WTC11 (cell line): Measurements from ENCODE around the gene BAIAP3. TPM values are rescaled to one million over a fixed set of nuclear protein-coding genes. Genes with fewer than 3 reads are reported as not detected.

Experiments used
- ATAC-seq: fragments of 200-7000 bp; cut with Tn5 transposase; 2 replicates; pipeline ENCODE4 v1.10.0; 2021; ENCODE audit warnings: mild to moderate bottlenecking, moderate library complexity
- CTCF ChIA-PET: fragments of 300-600 bp; sonication (Branson Sonifier 250); formaldehyde crosslinking; loops from one replicate; lab custom pipeline; 2021; ENCODE audit warnings: antibody characterized with exemption; lab: Charles Lee
- POLR2A ChIA-PET: fragments of 350-600 bp; sonication (Branson Sonifier 250); formaldehyde crosslinking; loops from one replicate; lab custom pipeline; 2021; ENCODE audit warnings: antibody characterized with exemption; lab: Charles Lee
- DNase-seq: peaks from one replicate; pipeline ENCODE4 v3.0.0; 2021; ENCODE audit warnings: low spot score
- H3K27ac Mint-ChIP-seq: 2 replicates; pipeline ENCODE4 v1.8.0; 2021; ENCODE audit warnings: mixed read lengths
- H3K27me3 Mint-ChIP-seq: 2 replicates; pipeline ENCODE4 v1.8.0; 2021; ENCODE audit warnings: low read depth, mild to moderate bottlenecking, moderate library complexity, mixed read lengths
- H3K36me3 Mint-ChIP-seq: 2 replicates; pipeline ENCODE4 v1.8.0; 2021; ENCODE audit warnings: mixed read lengths
- H3K4me1 Mint-ChIP-seq: 2 replicates; pipeline ENCODE4 v1.8.0; 2022; ENCODE audit warnings: mixed read lengths
- H3K4me3 Mint-ChIP-seq: 2 replicates; pipeline ENCODE4 v1.8.0; 2021; ENCODE audit warnings: mild to moderate bottlenecking, moderate library complexity, mixed read lengths
- H3K9me3 Mint-ChIP-seq: 2 replicates; pipeline ENCODE4 v1.8.0; 2021; ENCODE audit warnings: mixed read lengths
- ATF1 ChIP-seq: sonication (generic); formaldehyde crosslinking; IDR thresholded peaks from 2 replicates; pipeline ENCODE4 v1.8.1; 2023; ENCODE audit warnings: mild to moderate bottlenecking, moderate library complexity, missing genetic modification reagents
- E2F5 ChIP-seq: sonication (generic); formaldehyde crosslinking; IDR thresholded peaks from 2 replicates; pipeline ENCODE4 v1.8.1; 2022; ENCODE audit warnings: mild to moderate bottlenecking, moderate library complexity, missing genetic modification reagents
- ESRRA ChIP-seq: sonication (generic); formaldehyde crosslinking; IDR thresholded peaks from 2 replicates; pipeline ENCODE4 v1.8.1; 2022; ENCODE audit warnings: mild to moderate bottlenecking, missing genetic modification reagents, borderline replicate concordance
- FOXP4 ChIP-seq: sonication (generic); formaldehyde crosslinking; IDR thresholded peaks from 2 replicates; pipeline ENCODE4 v1.8.0; 2022; ENCODE audit warnings: mild to moderate bottlenecking, missing genetic modification reagents
- GABPB1 ChIP-seq: sonication (generic); formaldehyde crosslinking; IDR thresholded peaks from 2 replicates; pipeline ENCODE4 v1.8.1; 2023; ENCODE audit warnings: mild to moderate bottlenecking, missing genetic modification reagents
- GTF2I ChIP-seq: fragments of 250-450 bp; sonication (Bioruptor Pico); conservative IDR thresholded peaks from 2 replicates; pipeline ENCODE4 v1.4.0; 2021; ENCODE audit warnings: mild to moderate bottlenecking
- JAZF1 ChIP-seq: fragments of 250-450 bp; sonication (Bioruptor Pico); IDR thresholded peaks from 2 replicates; pipeline ENCODE4 v1.9.0; 2021; ENCODE audit warnings: moderate library complexity, mild to moderate bottlenecking, inconsistent platforms
- JUN ChIP-seq: sonication (generic); formaldehyde crosslinking; IDR thresholded peaks from 2 replicates; pipeline ENCODE4 v1.8.0; 2023; ENCODE audit warnings: mild to moderate bottlenecking, missing genetic modification reagents
- KAT7 ChIP-seq: sonication (generic); formaldehyde crosslinking; IDR thresholded peaks from 2 replicates; pipeline ENCODE4 v1.8.1; 2023; ENCODE audit warnings: missing genetic modification reagents, mild to moderate bottlenecking, borderline replicate concordance
- MLX ChIP-seq: sonication (generic); formaldehyde crosslinking; IDR thresholded peaks from 2 replicates; pipeline ENCODE4 v1.8.1; 2023; ENCODE audit warnings: mild to moderate bottlenecking, missing genetic modification reagents, moderate library complexity
- NFE2L1 ChIP-seq: sonication (generic); formaldehyde crosslinking; IDR thresholded peaks from 2 replicates; pipeline ENCODE4 v1.8.1; 2023; ENCODE audit warnings: missing genetic modification reagents
- NR3C1 ChIP-seq: sonication (generic); formaldehyde crosslinking; conservative IDR thresholded peaks from 2 replicates; pipeline ENCODE4 v1.8.1; 2023; ENCODE audit warnings: low read depth, mild to moderate bottlenecking, missing genetic modification reagents
- PRRX2 ChIP-seq: fragments of 250-450 bp; sonication (Bioruptor Pico); IDR thresholded peaks from 2 replicates; pipeline ENCODE4 v1.8.0; 2021; ENCODE audit warnings: mild to moderate bottlenecking
- SMAD4 ChIP-seq: sonication (generic); formaldehyde crosslinking; IDR thresholded peaks from 2 replicates; pipeline ENCODE4 v1.8.0; 2022; ENCODE audit warnings: mild to moderate bottlenecking, missing genetic modification reagents
- USF1 ChIP-seq: sonication (generic); formaldehyde crosslinking; IDR thresholded peaks from 2 replicates; pipeline ENCODE4 v1.8.0; 2022; ENCODE audit warnings: mild to moderate bottlenecking, missing genetic modification reagents
- USF2 ChIP-seq: sonication (generic); formaldehyde crosslinking; IDR thresholded peaks from 2 replicates; pipeline ENCODE4 v1.8.1; 2023; ENCODE audit warnings: mild to moderate bottlenecking, missing genetic modification reagents, moderate library complexity
- ZMAT4 ChIP-seq: fragments of 250-450 bp; sonication (Bioruptor Pico); IDR thresholded peaks from 2 replicates; pipeline ENCODE4 v1.9.0; 2021; ENCODE audit warnings: mild to moderate bottlenecking
- ZNF416 ChIP-seq: fragments of 250-450 bp; sonication (Bioruptor Pico); IDR thresholded peaks from 2 replicates; pipeline ENCODE4 v1.9.0; 2021; ENCODE audit warnings: mild to moderate bottlenecking, inconsistent platforms
- ZNF671 ChIP-seq: fragments of 250-450 bp; sonication (Bioruptor Pico); IDR thresholded peaks from 2 replicates; pipeline ENCODE4 v1.8.0; 2021; ENCODE audit warnings: mild to moderate bottlenecking
- total RNA-seq: library from RNA; stranded (reverse); gene quantifications from 3 replicates; pipeline ENCODE4 v1.2.3, GENCODE V29; 2021

Gene BAIAP3
- total RNA-seq, 1 experiment from 2014 or later: 18.8 TPM

GRCh38 chr16:1345651-1346421 lies 12.4 kb downstream of the BAIAP3 start:
- ATAC-seq (no peak), DNase-seq (no peak)
- no peaks in the 10 kb centered on the region; the same call in 1 of the 2 replicates for H3K27me3 Mint-ChIP-seq
- no peaks in the 10 kb centered on the region for H3K9me3 Mint-ChIP-seq
- H3K27ac Mint-ChIP-seq: no peak overlapping the region
- CTCF ChIA-PET: interaction anchor here (0.9 to 2.8 kb wide), 6 partner anchors 9 to 49 kb away, joined by 3 to 13 read pairs (median 4); no protein-coding TSS in a partner anchor
- no peak overlapping the region for H3K4me3 Mint-ChIP-seq
- H3K4me1 Mint-ChIP-seq: peaks cover 4% of the 10 kb centered on the region
- POLR2A ChIA-PET: interaction anchor here (1.4 kb wide), 1 partner anchor 14 kb away, joined by 3 read pairs; no protein-coding TSS in a partner anchor
- TF ChIP-seq ZMAT4 (CRISPR knock-in tag): no peak
- no peak for TF ChIP-seq E2F5
- TF ChIP-seq JUN (CRISPR knock-in tag): no peak
- TF ChIP-seq, all 79 proteins: peak for 0
- no peaks in the 10 kb centered on the region; the same call in 1 of the 2 replicates for H3K36me3 Mint-ChIP-seq

- H3K27me3 Mint-ChIP-seq: no peaks in the 10 kb centered on the region; the same call in 1 of the 2 replicates
- POLR2A ChIA-PET: interaction anchor here (0.8 to 1.4 kb wide), 2 partner anchors 14 kb away, joined by 3 read pairs; no protein-coding TSS in a partner anchor
- H3K27ac Mint-ChIP-seq: no peak overlapping the region
- H3K36me3 Mint-ChIP-seq: no peaks in the 10 kb centered on the region; the same call in 1 of the 2 replicates
- CTCF ChIA-PET: interaction anchor here (0.6 to 2.8 kb wide), 5 partner anchors 16 to 50 kb away, joined by 3 to 13 read pairs (median 4); no protein-coding TSS in a partner anchor
- no peak overlapping the region for H3K4me3 Mint-ChIP-seq
- ATAC-seq (no peak), DNase-seq (no peak)
- TF ChIP-seq ATF1 (CRISPR knock-in tag) (no peak), NFE2L1 (no peak), NR3C1 (CRISPR knock-in tag) (no peak), ZNF671 (CRISPR knock-in tag) (no peak), ZNF416 (CRISPR knock-in tag) (no peak), SMAD4 (no peak), GABPB1 (CRISPR knock-in tag) (no peak), ESRRA (CRISPR knock-in tag) (no peak)
- no peaks in the 10 kb centered on the region for H3K9me3 Mint-ChIP-seq
- H3K4me1 Mint-ChIP-seq: peaks cover 4% of the 10 kb centered on the region
These were observed 13.2 kb downstream of the BAIAP3 start for GRCh38 chr16:1346422-1347285.

GRCh38 chr16:1347286-1347855 lies 13.9 kb downstream of the BAIAP3 start:
- Mint-ChIP-seq H3K27ac (no peak overlapping the region), H3K4me1 (peaks cover 5% of the 10 kb centered on the region), H3K4me3 (no peak overlapping the region), H3K36me3 (no peaks in the 10 kb centered on the region; the same call in 1 of the 2 replicates), H3K9me3 (no peaks in the 10 kb centered on the region), H3K27me3 (no peaks in the 10 kb centered on the region; the same call in 1 of the 2 replicates)
- no peak for DNase-seq
- ATAC-seq: no peak
- POLR2A ChIA-PET: interaction anchor here (0.8 kb wide), 1 partner anchor 15 kb away, joined by 3 read pairs; no protein-coding TSS in a partner anchor
- TF ChIP-seq FOXP4 (CRISPR knock-in tag) (no peak), KAT7 (no peak), PRRX2 (no peak), JAZF1 (CRISPR knock-in tag) (no peak), ZNF671 (CRISPR knock-in tag) (no peak), GTF2I (CRISPR knock-in tag) (no peak), MLX (CRISPR knock-in tag) (no peak), USF2 (CRISPR knock-in tag) (no peak), USF1 (CRISPR knock-in tag) (no peak)
- CTCF ChIA-PET: interaction anchor here (0.6 to 2.8 kb wide), 4 partner anchors 16 to 46 kb away, joined by 4 to 13 read pairs (median 6); no protein-coding TSS in a partner anchor
